ENCODE data around the gene STX16. TPM values are rescaled to one million over a fixed set of nuclear protein-coding genes. Genes with fewer than 3 reads are reported as not detected.

STX16 gene
- total and polyA plus RNA-seq, 8 donors: 50.4 to 105 (median 95.0) TPM

GRCh38 chr20:58678806-58679205, 27.7 kb downstream of the STX16 start:
- no peaks in the 10 kb centered on the region for H3K9me3 ChIP-seq
- no peak overlapping the region for H3K4me3 ChIP-seq
- peaks cover under 1 to 69% of the 10 kb centered on the region in 2 donors for H3K36me3 ChIP-seq
- DNase-seq (no peak), ATAC-seq (no peak)
- no peaks in the 10 kb centered on the region for H3K27me3 ChIP-seq
- intact Hi-C loops (cut with DNase I): no loop called here
- TF ChIP-seq, protein P1, sequence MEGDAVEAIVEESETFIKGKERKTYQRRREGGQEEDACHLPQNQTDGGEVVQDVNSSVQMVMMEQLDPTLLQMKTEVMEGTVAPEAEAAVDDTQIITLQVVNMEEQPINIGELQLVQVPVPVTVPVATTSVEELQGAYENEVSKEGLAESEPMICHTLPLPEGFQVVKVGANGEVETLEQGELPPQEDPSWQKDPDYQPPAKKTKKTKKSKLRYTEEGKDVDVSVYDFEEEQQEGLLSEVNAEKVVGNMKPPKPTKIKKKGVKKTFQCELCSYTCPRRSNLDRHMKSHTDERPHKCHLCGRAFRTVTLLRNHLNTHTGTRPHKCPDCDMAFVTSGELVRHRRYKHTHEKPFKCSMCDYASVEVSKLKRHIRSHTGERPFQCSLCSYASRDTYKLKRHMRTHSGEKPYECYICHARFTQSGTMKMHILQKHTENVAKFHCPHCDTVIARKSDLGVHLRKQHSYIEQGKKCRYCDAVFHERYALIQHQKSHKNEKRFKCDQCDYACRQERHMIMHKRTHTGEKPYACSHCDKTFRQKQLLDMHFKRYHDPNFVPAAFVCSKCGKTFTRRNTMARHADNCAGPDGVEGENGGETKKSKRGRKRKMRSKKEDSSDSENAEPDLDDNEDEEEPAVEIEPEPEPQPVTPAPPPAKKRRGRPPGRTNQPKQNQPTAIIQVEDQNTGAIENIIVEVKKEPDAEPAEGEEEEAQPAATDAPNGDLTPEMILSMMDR (IDR thresholded peaks at IDR 0.05): no peak
- no peak overlapping the region for H3K27ac ChIP-seq
- no peaks in the 10 kb centered on the region for H3K4me1 ChIP-seq

- TF ChIP-seq, protein P1 (IDR thresholded peaks at IDR 0.05): no peak
- Histone ChIP-seq H3K36me3 (peaks cover 0 to 34% of the 10 kb centered on the region in 2 donors), H3K4me1 (no peaks in the 10 kb centered on the region), H3K27ac (no peak overlapping the region), H3K9me3 (no peaks in the 10 kb centered on the region), H3K4me3 (no peak overlapping the region), H3K27me3 (no peaks in the 10 kb centered on the region)
- no peak for ATAC-seq
- no peak for DNase-seq
- intact Hi-C loops (cut with DNase I): no loop called here
Observed at GRCh38 chr20:58682656-58683531, 31.8 kb downstream of the STX16 start.

GRCh38 chr20:58684291-58684690, 33.2 kb downstream of the STX16 start:
- TF ChIP-seq, protein P1 (IDR thresholded peaks at IDR 0.05): no peak
- intact Hi-C loops (cut with DNase I): no loop called here
- no peak for ATAC-seq

DNA sequence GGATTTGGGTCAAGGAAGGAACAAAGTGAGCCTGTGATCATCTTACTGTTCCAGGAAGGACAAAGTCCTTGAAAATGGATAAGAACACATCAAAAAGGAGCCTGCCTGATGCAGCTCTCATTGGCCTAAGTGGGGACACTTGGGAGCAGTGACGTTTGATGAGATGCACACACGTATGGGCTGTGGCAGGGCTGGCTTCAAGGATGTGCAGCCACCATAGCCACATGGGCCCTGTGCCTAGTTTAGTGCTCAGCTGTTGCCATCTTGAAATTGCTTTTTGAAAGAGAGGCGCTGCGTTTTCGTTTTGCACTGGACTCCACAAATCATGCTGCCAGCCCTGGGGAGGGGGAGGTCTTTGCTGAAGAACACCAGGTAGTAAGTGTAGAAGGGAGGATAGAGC, 34.9 kb downstream of the STX16 start:
- ATAC-seq: no peak
- Histone ChIP-seq H3K27me3 (no peaks in the 10 kb centered on the region), H3K27ac (no peak overlapping the region), H3K36me3 (peaks cover 0 to 5% of the 10 kb centered on the region in 2 donors), H3K4me3 (no peak overlapping the region), H3K4me1 (peaks cover 8 to 10% of the 10 kb centered on the region in 2 donors), H3K9me3 (no peaks in the 10 kb centered on the region)
- TF ChIP-seq, protein P1 (IDR thresholded peaks at IDR 0.05): no peak
- DNase-seq: no peak
- intact Hi-C loops (cut with DNase I): no loop called here

More at GRCh38 chr20:58684291-58684690, 33.2 kb downstream of the STX16 start:
- no peaks in the 10 kb centered on the region for H3K4me1 ChIP-seq
- H3K27me3 ChIP-seq: no peaks in the 10 kb centered on the region
- H3K4me3 ChIP-seq: no peak overlapping the region
- H3K36me3 ChIP-seq: peaks cover 0 to 20% of the 10 kb centered on the region in 2 donors
- no peak for DNase-seq
- H3K9me3 ChIP-seq: no peaks in the 10 kb centered on the region
- H3K27ac ChIP-seq: no peak overlapping the region

DNA sequence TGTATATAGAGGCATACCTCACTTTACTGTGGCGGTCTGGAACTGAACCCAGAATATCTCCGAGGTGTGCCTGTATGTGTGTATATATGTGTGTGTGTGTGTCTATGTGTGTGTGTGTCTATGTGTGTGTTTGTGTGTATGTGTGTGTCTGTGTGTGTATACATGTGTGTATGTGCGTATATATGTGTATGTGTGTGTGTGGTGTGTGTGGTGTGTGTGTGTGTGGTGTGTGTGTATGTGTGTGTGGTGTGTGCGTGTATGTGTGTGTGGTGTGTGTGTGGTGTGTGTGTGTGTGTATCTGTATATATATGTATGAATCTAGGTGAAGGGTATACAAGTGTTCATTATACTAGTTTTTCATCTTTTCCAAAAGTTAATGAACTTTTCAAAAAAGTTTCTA, 37.3 kb downstream of the STX16 start:
- DNase-seq: no peak
- intact Hi-C loops (cut with DNase I): no loop called here
- TF ChIP-seq, protein P1 (IDR thresholded peaks at IDR 0.05): no peak
- no peaks in the 10 kb centered on the region for H3K27me3 ChIP-seq
- H3K9me3 ChIP-seq: no peaks in the 10 kb centered on the region
- peaks cover 0 to 5% of the 10 kb centered on the region in 2 donors for H3K36me3 ChIP-seq
- no peak for ATAC-seq
- no peak overlapping the region for H3K27ac ChIP-seq
- H3K4me1 ChIP-seq: peaks cover 12 to 26% of the 10 kb centered on the region in 2 donors
- H3K4me3 ChIP-seq: no peak overlapping the region
